H9 (cell line): ENCODE measurements around the gene SH2D1B. TPM values are rescaled to one million over a fixed set of nuclear protein-coding genes. Genes with fewer than 3 reads are reported as not detected.

Experiments used
- DNase-seq: peaks from one replicate; pipeline ENCODE4 v3.0.0-alpha.2; 2017
- H2AFZ ChIP-seq: one replicate; pipeline ENCODE4 v1.6.1; 2013; ENCODE audit warnings: mild to moderate bottlenecking, low read length, control low read depth, moderate library complexity
- H2AK5ac ChIP-seq: 2 replicates; pipeline ENCODE4 v1.6.1; 2013; ENCODE audit warnings: low read length, control low read depth, mixed read lengths; ENCODE audit not compliant: insufficient read length
- H2BK120ac ChIP-seq: one replicate; pipeline ENCODE4 v1.6.1; 2013; ENCODE audit warnings: low read depth, mild to moderate bottlenecking, low read length, control low read depth, inconsistent platforms; ENCODE audit not compliant: poor library complexity, severe bottlenecking
- H2BK12ac ChIP-seq: 2 replicates; pipeline ENCODE4 v1.6.1; 2013; ENCODE audit warnings: low read length, control low read depth, mixed read lengths, low read depth; ENCODE audit not compliant: insufficient read length
- H2BK15ac ChIP-seq: 2 replicates; pipeline ENCODE4 v1.6.1; 2013; ENCODE audit warnings: low read depth, low read length, control low read depth
- H2BK20ac ChIP-seq: one replicate; pipeline ENCODE4 v1.6.1; 2013; ENCODE audit warnings: low read depth, mild to moderate bottlenecking, low read length, control low read depth, inconsistent platforms; ENCODE audit not compliant: poor library complexity, severe bottlenecking
- H2BK5ac ChIP-seq: 2 replicates; pipeline ENCODE4 v1.6.1; 2013; ENCODE audit warnings: low read length, control low read depth, mixed read lengths; ENCODE audit not compliant: insufficient read length
- H3K14ac ChIP-seq: 2 replicates; pipeline ENCODE4 v1.6.1; 2013; ENCODE audit warnings: low read length, control low read depth; ENCODE audit not compliant: insufficient read depth
- H3K18ac ChIP-seq: 2 replicates; pipeline ENCODE4 v1.6.1; 2013; ENCODE audit warnings: low read depth, mild to moderate bottlenecking, mixed read lengths, low read length, control low read depth; ENCODE audit not compliant: insufficient read length
- H3K23ac ChIP-seq: 2 replicates; pipeline ENCODE4 v1.6.1; 2013; ENCODE audit warnings: low read length, control low read depth, mixed read lengths, low read depth; ENCODE audit not compliant: insufficient read length
- H3K23me2 ChIP-seq: 2 replicates; pipeline ENCODE4 v1.6.1; 2013; ENCODE audit warnings: low read depth, mild to moderate bottlenecking, mixed read lengths, low read length, control low read depth; ENCODE audit not compliant: insufficient read length, poor library complexity, severe bottlenecking
- H3K27ac ChIP-seq: 2 replicates; pipeline ENCODE4 v1.5.1; 2013; ENCODE audit warnings: low read length, control low read depth, mixed read lengths, low read depth; ENCODE audit not compliant: insufficient read length
- H3K27me3 ChIP-seq: 2 replicates; pipeline ENCODE4 v1.6.1; 2013; ENCODE audit warnings: low read length, control low read depth, inconsistent platforms; ENCODE audit not compliant: insufficient read depth
- H3K4ac ChIP-seq: 2 replicates; pipeline ENCODE4 v1.6.1; 2013; ENCODE audit warnings: low read depth, mild to moderate bottlenecking, control low read depth, inconsistent platforms, low read length, moderate library complexity
- H3K4me1 ChIP-seq: 2 replicates; pipeline ENCODE4 v1.6.1; 2013; ENCODE audit warnings: low read length, control low read depth, inconsistent platforms; ENCODE audit not compliant: insufficient read depth
- H3K4me2 ChIP-seq: 2 replicates; pipeline ENCODE4 v1.6.1; 2013; ENCODE audit warnings: low read length, control low read depth, mixed read lengths; ENCODE audit not compliant: insufficient read length, insufficient read depth
- H3K56ac ChIP-seq: 2 replicates; pipeline ENCODE4 v1.6.1; 2013; ENCODE audit warnings: low read depth, mild to moderate bottlenecking, mixed read lengths, low read length, control low read depth; ENCODE audit not compliant: insufficient read length
- H3K79me1 ChIP-seq: 2 replicates; pipeline ENCODE4 v1.6.1; 2013; ENCODE audit warnings: low read depth, mild to moderate bottlenecking, moderate library complexity, low read length, control low read depth, inconsistent platforms; ENCODE audit not compliant: insufficient read depth, poor library complexity, severe bottlenecking
- H3K79me2 ChIP-seq: 2 replicates; pipeline ENCODE4 v1.6.1; 2013; ENCODE audit warnings: low read length, control low read depth, inconsistent platforms; ENCODE audit not compliant: insufficient read depth
- H3K9ac ChIP-seq: 2 replicates; pipeline ENCODE4 v1.6.1; 2013; ENCODE audit warnings: low read length, control low read depth, mixed read lengths; ENCODE audit not compliant: insufficient read length; ENCODE audit errors: extremely low read depth
- H3K9me3 ChIP-seq: one replicate; pipeline ENCODE4 v1.6.1; 2013; ENCODE audit warnings: low read depth, low read length, inconsistent platforms; ENCODE audit not compliant: control insufficient read depth
- H3T11ph ChIP-seq: one replicate; pipeline ENCODE4 v1.6.1; 2013; ENCODE audit warnings: mild to moderate bottlenecking, low read length, control low read depth, inconsistent platforms
- H4K20me1 ChIP-seq: one replicate; pipeline ENCODE4 v1.6.1; 2013; ENCODE audit not compliant: control insufficient read depth, insufficient read length, insufficient read depth
- H4K5ac ChIP-seq: 2 replicates; pipeline ENCODE4 v1.6.1; 2013; ENCODE audit warnings: low read depth, mild to moderate bottlenecking, mixed read lengths, low read length, control low read depth; ENCODE audit not compliant: insufficient read length
- H4K8ac ChIP-seq: replicated peaks from 2 replicates; pipeline ENCODE4 v1.6.1; 2013; ENCODE audit warnings: low read length, control low read depth, mixed read lengths, low read depth; ENCODE audit not compliant: insufficient read length
- H4K91ac ChIP-seq: 2 replicates; pipeline ENCODE4 v1.6.1; 2013; ENCODE audit warnings: low read depth, mild to moderate bottlenecking, moderate library complexity, mixed read lengths, low read length, control low read depth; ENCODE audit not compliant: insufficient read length
- H3K27ac Mint-ChIP-seq, 3 experiments: 2 replicates in 2 of 3; 3 replicates in 1 of 3; pipeline ENCODE4 v1.8.0; 2020 to 2021; ENCODE audit warnings: mixed read lengths in 3 of 3, mild to moderate bottlenecking in 1 of 3, moderate library complexity in 1 of 3
- H3K27me3 Mint-ChIP-seq: 2 replicates; pipeline ENCODE4 v1.8.0; 2021; ENCODE audit warnings: low read depth, mild to moderate bottlenecking, moderate library complexity, mixed read lengths
- H3K36me3 Mint-ChIP-seq, 3 experiments: 2 replicates in 2 of 3; 3 replicates in 1 of 3; pipeline ENCODE4 v1.8.0; 2020 to 2021; ENCODE audit warnings: low read depth in 3 of 3, mixed read lengths in 3 of 3; ENCODE audit not compliant: insufficient read depth in 1 of 3
- H3K4me1 Mint-ChIP-seq, 2 experiments: 2 replicates each; pipeline ENCODE4 v1.8.0; 2020; ENCODE audit warnings: mixed read lengths in 2 of 2
- H3K4me3 Mint-ChIP-seq, 2 experiments: 2 replicates in 1 of 2; 3 replicates in 1 of 2; pipeline ENCODE4 v1.8.0; 2020 to 2021; ENCODE audit warnings: mild to moderate bottlenecking in 2 of 2, mixed read lengths in 2 of 2, moderate library complexity in 1 of 2
- H3K9me3 Mint-ChIP-seq, 2 experiments: 2 replicates in 1 of 2; 3 replicates in 1 of 2; pipeline ENCODE4 v1.8.0; 2020; ENCODE audit warnings: mild to moderate bottlenecking in 2 of 2, mixed read lengths in 2 of 2, moderate library complexity in 1 of 2
- WGBS: extraction: QIAGEN DNeasy Blood & Tissue Kit; methylation state at CpG from one replicate; pipeline ENCODE4 v1.1.7; 2013; ENCODE audit warnings: missing lambda C conversion rate, low lambda C conversion rate, mixed read lengths; ENCODE audit not compliant: insufficient read length; ENCODE audit errors: extremely low coverage; 5-methylcytosine and 5-hydroxymethylcytosine counted together
- total RNA-seq: library from RNA; stranded (reverse); gene quantifications from 2 replicates; pipeline ENCODE4 v1.2.1, GENCODE V29; 2021
- TF ChIP-seq, protein P1 (sequence below): fragments of 200-600 bp; sonication (generic); conservative IDR thresholded peaks from 3 replicates; pipeline ENCODE4 v1.8.0; 2021; ENCODE audit warnings: antibody characterized with exemption, mild to moderate bottlenecking

Gene SH2D1B
- total RNA-seq, 1 experiment from 2014 or later = not detected

DNA sequence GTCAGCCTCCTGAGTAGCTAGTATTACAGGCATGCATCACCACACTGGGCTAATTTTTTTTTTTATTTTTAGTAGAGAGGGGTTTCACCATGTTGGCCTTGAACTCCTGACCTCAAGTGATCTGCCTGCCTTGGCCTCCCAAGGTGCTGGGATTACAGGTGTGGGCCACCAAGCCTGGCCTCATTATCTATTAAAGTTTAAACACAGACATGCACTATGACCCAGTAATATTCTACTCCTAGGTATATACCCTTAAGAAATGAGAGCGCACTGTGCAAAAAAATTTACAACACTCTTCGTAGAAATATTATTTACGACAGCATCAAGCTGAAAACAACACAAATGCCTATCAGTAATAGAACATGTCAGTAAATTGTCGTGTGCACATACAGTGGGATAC is 18.6 kb upstream of the SH2D1B start:
- Histone ChIP-seq H3K23me2 (no peaks in the 10 kb centered on the region), H3K23ac (no peak overlapping the region), H4K91ac (no peak overlapping the region), H3K14ac (no peak overlapping the region), H2BK12ac (no peak overlapping the region), H3K56ac (no peak overlapping the region), H3K79me1 (no peaks in the 10 kb centered on the region), H4K20me1 (no peaks in the 10 kb centered on the region), H4K8ac (no peak overlapping the region), H3K27me3 (no peaks in the 10 kb centered on the region), H2BK120ac (no peak overlapping the region), H2AK5ac (no peak overlapping the region), H2AFZ (no peak overlapping the region), H3K27ac (no peak overlapping the region), H3K79me2 (no peaks in the 10 kb centered on the region), H2BK20ac (no peak overlapping the region), H3K4me2 (no peak overlapping the region), H3K9me3 (no peaks in the 10 kb centered on the region), H3K4ac (no peak overlapping the region), H3K4me1 (no peaks in the 10 kb centered on the region), H2BK15ac (no peak overlapping the region), H2BK5ac (no peak overlapping the region), H3K18ac (no peak overlapping the region), H3K9ac (no peak overlapping the region), H4K5ac (no peak overlapping the region), H3T11ph (no peak overlapping the region)
- H3K27me3 Mint-ChIP-seq = no peaks in the 10 kb centered on the region; the same call in 1 of the 2 replicates
- H3K36me3 Mint-ChIP-seq = peaks cover 0 to 2% (median 0%) of the 10 kb centered on the region in 3 experiments; a peak in 1 of 7 replicates
- DNase-seq = no peak
- TF ChIP-seq, protein P1, sequence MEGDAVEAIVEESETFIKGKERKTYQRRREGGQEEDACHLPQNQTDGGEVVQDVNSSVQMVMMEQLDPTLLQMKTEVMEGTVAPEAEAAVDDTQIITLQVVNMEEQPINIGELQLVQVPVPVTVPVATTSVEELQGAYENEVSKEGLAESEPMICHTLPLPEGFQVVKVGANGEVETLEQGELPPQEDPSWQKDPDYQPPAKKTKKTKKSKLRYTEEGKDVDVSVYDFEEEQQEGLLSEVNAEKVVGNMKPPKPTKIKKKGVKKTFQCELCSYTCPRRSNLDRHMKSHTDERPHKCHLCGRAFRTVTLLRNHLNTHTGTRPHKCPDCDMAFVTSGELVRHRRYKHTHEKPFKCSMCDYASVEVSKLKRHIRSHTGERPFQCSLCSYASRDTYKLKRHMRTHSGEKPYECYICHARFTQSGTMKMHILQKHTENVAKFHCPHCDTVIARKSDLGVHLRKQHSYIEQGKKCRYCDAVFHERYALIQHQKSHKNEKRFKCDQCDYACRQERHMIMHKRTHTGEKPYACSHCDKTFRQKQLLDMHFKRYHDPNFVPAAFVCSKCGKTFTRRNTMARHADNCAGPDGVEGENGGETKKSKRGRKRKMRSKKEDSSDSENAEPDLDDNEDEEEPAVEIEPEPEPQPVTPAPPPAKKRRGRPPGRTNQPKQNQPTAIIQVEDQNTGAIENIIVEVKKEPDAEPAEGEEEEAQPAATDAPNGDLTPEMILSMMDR = no peak
- H3K4me1 Mint-ChIP-seq = no peaks in the 10 kb centered on the region
- H3K9me3 Mint-ChIP-seq = peaks cover 5 to 7% of the 10 kb centered on the region in 2 experiments; a peak in 3 of 5 replicates
- WGBS = no CpG with 5 or more reads among the region's 4 CpGs
- no peak overlapping the region for H3K4me3 Mint-ChIP-seq
- no peak overlapping the region for H3K27ac Mint-ChIP-seq
